OCI-LY7 (cell line): Measurements from ENCODE around the gene RNF150.

Source experiments
- CTCF ChIP-seq: fragments of 200-600 bp; sonication (generic); conservative IDR thresholded peaks from 2 replicates; pipeline ENCODE4 v1.5.1; 2014; ENCODE audit warnings: mild to moderate bottlenecking, antibody characterized with exemption, low read length, moderate library complexity, mixed read lengths
- EZH2phosphoT487 ChIP-seq: fragments of 200-600 bp; sonication (generic); IDR thresholded peaks from 2 replicates; pipeline ENCODE4 v1.6.1; 2018; ENCODE audit warnings: low read depth, borderline replicate concordance, mild to moderate bottlenecking, mixed run types, antibody characterized with exemption, low read length, moderate library complexity, mixed read lengths

- no peak for TF ChIP-seq CTCF
- no peak for TF ChIP-seq EZH2phosphoT487
These were observed 95.8 kb downstream of the RNF150 start for GRCh38 chr4:141037446-141037845.
